PFSK-1 (cell line): ENCODE results near the gene GTF3C2.

Source experiments
- FOXP2 ChIP-seq: optimal IDR thresholded peaks from 2 replicates; pipeline ENCODE3; 2011; ENCODE audit warnings: borderline replicate concordance, control low read depth, inconsistent platforms; ENCODE audit not compliant: insufficient read depth; ENCODE audit errors: extremely low read length, extremely low read depth
- POLR2AphosphoS5 ChIP-seq: IDR thresholded peaks from 2 replicates; pipeline ENCODE4 v1.6.1; 2012; ENCODE audit warnings: low read depth, mild to moderate bottlenecking, control low read depth, low read length, moderate library complexity
- REST ChIP-seq, 2 experiments: IDR thresholded peaks; 2 replicates each; pipeline versions ENCODE4 v1.6.1 to v1.8.0; 2011 to 2012; ENCODE audit warnings: low read depth in 2 of 2, low read length in 2 of 2, control low read depth in 1 of 2, inconsistent platforms in 1 of 2, mild to moderate bottlenecking in 1 of 2, moderate library complexity in 1 of 2; ENCODE audit not compliant: insufficient read depth in 1 of 2
- SIN3A ChIP-seq: IDR thresholded peaks from 2 replicates; pipeline ENCODE4 v1.6.1; 2012; ENCODE audit warnings: mild to moderate bottlenecking, low read length, moderate library complexity, borderline replicate concordance; ENCODE audit not compliant: insufficient read depth
- TAF1 ChIP-seq: IDR thresholded peaks from 2 replicates; pipeline ENCODE4 v1.6.1; 2012; ENCODE audit warnings: low read length, control low read depth, borderline replicate concordance; ENCODE audit not compliant: insufficient read depth

GTF3C2 gene

GRCh38 chr2:27354597-27354927 is 2.0 kb downstream of the GTF3C2 start:
- TF ChIP-seq SIN3A (no peak), TAF1 (no peak), POLR2AphosphoS5 (no peak), REST (IDR thresholded peaks at IDR 0.05; ENCODE audit: insufficient read depth in 1 of 2, low read depth in 2 of 2, low read length in 2 of 2) (no peak), FOXP2 (no peak)

DNA sequence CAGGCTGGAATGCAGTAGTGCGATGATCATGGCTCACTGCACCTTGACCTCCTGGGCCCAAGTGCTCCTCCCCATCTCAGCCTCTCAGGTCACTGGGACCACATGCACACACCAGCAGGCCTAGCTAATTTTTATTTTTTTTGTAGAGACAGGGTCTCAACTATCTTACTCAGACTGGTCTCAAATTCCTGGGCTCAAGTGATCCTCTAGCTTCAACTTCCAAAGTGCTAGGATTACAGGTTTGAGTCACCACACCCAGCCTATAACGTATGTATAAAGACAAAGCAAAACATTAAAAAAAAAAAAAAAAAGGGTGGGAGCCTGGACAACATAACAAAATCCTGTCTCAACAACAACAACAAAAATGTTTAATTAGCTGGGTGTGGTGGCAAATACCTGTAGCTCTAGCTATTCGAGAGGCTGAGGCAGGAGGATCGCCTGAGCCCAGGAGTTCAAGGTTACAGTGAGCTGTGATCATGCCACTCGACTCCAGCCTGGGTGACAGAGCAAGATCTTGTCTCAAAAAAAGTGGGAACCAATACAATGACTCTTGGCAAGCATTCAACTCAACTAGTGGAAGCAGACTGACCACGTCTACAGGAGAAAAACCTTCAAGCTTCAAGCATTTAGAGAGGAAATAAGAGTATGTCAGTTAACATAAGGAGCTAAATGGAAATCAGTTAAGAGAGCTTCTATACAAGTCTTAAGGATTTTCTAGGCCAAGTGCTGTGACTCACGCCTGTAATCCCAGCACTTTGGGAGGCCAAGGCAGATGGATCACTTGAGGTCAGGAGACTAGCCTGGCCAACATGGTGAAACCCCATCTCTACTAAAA is 2.6 kb downstream of the GTF3C2 start:
- no peak for TF ChIP-seq POLR2AphosphoS5
- no peak for TF ChIP-seq FOXP2
- no peak for TF ChIP-seq REST (IDR thresholded peaks at IDR 0.05; ENCODE audit: insufficient read depth in 1 of 2, low read depth in 2 of 2, low read length in 2 of 2)
- TF ChIP-seq TAF1, result no peak
- TF ChIP-seq SIN3A, result no peak

DNA sequence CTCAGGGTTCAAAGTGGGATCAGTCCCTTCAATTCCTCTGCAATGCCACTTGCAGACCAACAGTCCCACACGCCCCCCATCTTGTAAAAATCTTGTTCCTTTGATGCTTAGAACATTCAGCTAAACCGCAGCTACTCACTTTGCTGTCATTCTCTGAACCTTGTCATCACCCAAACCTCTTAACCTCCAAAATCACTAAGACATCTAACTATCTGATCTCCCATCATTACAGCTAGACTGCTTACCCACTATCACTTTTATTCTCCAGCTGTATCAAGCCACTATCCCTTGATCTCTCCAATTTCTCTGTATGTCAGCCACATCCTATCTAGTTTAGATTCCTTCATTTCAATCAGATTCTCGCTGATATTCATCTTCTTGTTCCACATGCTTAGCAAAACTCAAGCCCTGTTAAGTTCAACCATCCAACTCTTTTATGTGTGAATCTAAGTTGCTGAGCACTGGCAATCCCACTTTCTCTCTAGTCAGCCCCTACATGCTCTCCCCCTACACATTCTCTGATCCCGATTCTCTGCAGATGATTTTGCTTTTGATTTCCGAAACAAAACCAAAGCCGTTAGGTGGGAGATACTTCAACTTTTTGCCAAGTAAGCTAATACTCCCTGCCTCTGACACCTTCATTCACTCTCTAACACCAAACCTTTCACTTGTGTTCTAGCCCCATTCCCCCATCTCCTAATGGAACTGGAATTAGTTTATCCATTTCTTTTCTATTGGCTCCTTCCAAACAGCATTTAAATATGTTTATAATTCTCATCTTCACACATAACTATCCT is 4.6 kb downstream of the GTF3C2 start:
- TF ChIP-seq SIN3A (no peak), REST (IDR thresholded peaks at IDR 0.05; ENCODE audit: insufficient read depth in 1 of 2, low read depth in 2 of 2, low read length in 2 of 2) (no peak), POLR2AphosphoS5 (no peak), TAF1 (no peak), FOXP2 (no peak)

GRCh38 chr2:27350106-27350693 is 6.4 kb downstream of the GTF3C2 start:
- TF ChIP-seq REST (IDR thresholded peaks at IDR 0.05; ENCODE audit: insufficient read depth in 1 of 2, low read depth in 2 of 2, low read length in 2 of 2) (no peak), TAF1 (no peak), FOXP2 (no peak), POLR2AphosphoS5 (no peak), SIN3A (no peak)
